NCI-H526 (cell line): Measurements from ENCODE around the gene CRAMP1.
A peak's percentile ranks its signal among the peaks of the same experiment; 100 is the strongest.

Experiments used
- DNase-seq, 2 experiments: peaks; one replicate each; lab custom pipeline; 2025; lab: John Stamatoyannopoulos, UW

The CRAMP1 gene

DNA sequence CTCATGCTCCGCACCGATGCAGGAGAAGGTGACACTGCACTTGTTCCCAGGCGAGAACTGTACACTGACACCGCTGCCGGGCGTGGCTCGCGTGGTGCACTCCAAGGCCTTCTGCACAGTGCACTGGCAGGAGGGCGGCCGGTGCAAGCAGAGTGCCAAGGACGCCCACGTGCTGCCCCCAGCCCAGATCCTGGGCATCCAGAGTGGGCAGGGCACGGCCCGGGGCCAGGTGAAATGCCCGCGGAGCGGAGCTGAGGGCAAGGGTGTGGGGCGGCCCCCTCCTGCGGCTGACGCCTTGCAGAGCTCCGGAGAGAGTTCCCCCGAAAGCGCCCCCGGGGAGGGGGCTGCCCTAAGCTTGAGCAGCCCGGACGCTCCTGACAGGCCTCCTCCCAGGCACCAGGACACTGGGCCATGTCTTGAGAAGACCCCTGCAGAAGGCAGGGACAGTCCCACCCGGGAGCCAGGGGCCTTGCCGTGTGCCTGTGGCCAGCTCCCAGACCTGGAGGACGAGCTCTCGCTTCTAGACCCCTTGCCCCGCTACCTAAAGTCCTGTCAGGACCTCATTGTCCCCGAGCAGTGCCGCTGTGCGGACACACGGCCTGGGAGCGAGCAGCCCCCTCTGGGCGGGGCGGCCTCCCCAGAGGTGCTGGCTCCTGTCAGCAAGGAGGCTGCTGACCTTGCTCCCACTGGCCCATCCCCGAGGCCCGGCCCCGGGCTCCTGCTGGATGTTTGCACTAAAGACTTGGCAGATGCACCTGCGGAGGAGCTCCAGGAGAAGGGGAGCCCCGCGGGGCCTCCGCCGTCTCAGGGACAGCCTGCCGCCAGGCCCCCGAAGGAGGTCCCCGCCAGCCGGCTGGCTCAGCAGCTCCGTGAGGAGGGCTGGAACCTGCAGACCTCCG is 44.0 kb downstream of the CRAMP1 start:
- DNase-seq = no peak

DNA sequence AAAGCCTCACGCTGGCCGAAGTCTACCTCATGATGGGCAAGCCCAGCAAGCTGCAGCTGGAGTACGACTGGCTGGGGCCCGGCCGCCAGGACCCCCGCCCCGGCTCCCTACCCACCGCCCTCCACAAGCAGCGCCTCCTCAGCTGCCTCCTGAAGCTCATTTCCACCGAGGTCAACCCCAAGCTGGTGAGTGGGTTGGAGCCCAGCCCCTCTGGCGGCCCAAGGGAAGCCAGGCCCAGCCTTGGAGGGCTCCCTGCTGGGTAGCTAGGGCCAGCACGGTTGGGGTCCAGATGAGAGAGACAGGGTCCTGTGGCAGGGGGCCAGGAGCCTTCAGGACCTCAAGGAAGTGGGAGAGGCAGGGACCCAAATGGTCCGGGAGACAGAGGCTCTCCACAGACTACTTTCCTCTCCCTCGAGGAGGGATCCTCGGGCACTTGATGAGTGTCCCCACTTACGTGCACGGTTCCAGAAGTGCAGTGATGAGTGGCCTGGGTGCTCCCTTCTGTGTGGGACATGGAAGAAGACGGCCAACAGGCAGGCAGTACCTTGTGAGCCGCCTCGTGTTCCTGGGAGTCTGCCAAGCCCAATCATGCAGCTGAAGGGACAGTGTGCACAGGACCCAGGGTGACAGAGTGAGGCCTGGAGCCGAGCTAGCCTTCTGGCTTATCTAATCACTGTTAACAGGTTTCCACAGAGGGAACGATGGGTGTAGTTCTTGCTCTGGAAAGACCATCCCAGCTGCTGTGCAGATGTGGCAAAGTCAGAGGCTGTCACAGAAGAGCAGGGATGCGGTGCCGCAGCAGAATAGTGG is 44.9 kb downstream of the CRAMP1 start:
- DNase-seq = no peak

DNA sequence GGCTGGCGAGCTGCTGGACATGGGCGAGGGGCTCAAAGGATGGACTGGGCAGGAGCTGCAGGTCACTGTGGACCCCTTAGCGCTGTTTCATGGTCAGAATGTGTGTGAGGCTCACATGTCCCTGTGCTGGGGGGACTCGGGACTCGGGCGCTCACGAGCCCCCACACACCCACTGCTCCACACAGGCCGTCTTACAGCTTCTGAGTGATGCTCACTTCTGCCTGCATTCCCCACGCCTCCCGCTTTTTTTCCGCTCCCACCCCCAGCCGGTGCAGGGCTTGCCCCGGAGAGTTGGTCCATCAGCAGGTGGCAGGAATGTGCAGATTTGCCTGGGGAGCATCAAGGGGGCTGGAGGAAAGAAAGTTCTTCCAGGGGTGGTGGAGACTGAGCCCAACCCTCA is 45.7 kb downstream of the CRAMP1 start:
- DNase-seq = no peak

DNA sequence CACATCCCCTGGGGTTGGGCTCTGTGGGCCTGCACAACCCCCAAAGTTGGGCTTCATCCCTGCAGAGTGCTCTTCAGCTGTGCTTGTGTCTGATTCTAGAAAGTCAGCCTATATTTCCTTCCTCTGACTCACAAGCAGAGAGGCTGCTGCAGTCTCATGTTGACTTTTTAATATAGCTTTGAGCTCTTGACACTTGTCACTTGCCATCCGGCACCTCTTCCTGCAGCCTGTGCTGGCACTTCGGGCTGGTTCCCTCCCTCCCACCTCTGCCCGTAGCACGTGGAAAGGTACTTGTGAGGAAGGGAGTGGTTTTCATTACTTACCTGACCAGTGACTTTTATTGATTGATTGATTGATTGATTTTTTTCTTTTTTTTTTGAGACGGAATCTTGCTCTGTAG is 46.9 kb downstream of the CRAMP1 start:
- DNase-seq = no peak

DNA sequence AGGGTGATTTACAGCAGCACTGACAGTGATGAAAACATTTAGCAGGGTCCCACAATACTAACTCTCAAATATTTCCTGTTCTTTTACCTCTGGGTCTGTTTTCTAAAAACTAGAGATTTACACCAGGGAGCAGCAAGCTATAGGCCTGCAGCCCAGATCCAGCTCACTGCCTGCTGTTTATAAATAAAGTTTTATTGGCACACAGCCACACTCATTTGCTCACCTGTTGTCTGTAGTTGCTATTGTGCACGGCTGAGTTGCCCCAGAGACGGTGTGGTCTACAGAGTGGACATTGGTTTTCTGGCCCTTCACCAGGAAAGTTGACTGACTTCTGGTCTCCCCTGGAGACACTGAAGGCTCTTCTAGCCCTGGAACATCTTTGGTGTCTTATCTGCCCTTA is 49.7 kb downstream of the CRAMP1 start:
- no peak for DNase-seq

DNA sequence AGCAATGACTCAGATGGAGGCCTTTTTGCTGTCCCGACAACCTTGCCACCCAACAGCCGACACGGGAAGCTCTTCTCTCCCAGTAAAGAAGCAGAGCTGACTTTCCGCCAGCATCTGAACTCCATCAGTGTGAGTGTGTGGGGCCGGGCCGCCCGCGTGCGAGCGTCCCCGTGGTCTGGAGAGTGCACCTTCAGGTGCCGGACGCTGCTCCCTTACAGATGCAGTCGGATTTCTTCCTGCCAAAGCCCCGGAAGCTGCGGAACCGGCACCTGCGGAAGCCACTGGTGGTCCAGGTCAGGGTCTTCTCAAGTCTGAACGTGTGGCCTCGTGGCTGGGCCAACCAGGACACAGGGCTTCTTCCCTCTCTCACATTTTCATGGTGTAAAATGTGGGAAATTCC is 50.4 kb downstream of the CRAMP1 start:
- no peak for DNase-seq

DNA sequence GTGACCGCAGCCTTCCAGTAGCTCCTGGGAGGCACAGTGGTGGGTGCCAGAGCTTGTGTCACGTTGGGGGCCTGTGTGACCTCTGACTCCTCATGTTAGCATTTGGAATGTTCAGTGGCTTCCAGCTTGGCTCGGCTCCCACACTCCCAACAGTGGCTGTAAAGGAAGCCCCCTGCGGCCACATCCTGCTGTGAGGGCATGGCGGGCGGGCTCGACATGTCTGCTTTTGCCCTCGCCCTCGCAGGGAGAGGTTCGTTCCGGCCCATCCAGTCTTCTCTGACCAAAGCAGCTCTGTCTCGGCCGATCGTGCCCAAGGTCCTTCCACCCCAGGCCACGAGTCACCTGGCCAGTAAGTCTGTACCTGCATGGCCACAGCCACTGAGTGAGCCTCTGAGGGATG is 53.7 kb downstream of the CRAMP1 start:
- DNase-seq = no peak

DNA sequence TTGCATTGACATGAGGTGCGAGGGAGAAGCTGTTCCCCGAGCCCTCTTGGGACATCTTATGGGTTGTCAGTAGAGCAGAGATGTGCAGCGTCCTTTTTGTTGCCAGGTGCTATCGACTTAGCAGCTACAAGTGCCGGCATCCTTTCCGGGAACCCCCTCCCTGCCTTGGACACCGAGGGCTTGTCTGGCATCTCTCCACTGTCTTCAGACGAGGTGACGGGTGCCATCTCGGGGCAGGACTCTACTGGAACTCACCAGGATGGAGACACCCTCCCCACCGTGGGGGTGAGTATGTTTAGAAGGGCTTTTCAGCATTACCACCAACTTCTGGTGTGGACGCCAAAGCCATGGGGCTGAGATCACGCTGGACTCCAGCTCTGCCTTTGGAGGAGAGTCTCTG is 54.2 kb downstream of the CRAMP1 start:
- DNase-seq = no peak

DNA sequence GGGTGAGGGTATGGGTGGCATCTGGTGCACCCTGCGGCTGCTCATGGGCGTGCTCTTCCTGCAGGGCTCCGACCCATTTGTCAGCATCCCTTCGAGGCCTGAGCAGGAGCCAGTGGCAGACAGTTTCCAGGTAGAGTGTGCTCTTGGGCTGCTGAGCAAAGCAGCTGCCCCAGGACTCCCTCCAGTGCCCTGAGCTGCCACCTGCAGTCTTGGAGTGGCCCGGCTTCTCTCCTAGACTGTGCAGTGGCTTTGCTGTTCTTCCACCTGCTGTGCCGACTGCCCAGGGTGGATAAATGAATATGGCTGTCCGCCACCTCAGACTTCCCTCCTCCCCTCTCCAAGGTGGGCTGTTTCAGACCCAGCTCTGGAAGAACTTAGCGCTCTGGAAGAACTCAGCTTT is 55.1 kb downstream of the CRAMP1 start:
- no peak for DNase-seq

DNA sequence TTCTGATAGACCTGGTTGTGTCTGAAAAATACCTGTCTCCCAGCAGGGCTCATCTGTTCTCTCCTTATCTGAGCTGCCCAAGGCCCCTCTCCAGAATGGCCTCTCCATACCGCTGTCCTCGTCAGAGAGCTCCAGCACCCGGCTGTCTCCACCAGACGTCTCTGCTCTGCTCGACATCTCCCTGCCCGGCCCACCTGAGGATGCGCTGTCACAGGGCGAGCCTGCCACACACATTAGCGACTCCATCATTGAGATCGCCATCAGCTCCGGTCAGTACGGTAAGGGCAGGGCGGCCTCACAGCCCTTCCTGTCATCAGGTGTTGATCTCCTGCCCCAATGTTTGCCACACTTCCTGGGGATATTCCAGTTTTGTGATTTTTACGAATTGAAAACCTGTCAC is 55.8 kb downstream of the CRAMP1 start:
- DNase-seq = no peak

DNA sequence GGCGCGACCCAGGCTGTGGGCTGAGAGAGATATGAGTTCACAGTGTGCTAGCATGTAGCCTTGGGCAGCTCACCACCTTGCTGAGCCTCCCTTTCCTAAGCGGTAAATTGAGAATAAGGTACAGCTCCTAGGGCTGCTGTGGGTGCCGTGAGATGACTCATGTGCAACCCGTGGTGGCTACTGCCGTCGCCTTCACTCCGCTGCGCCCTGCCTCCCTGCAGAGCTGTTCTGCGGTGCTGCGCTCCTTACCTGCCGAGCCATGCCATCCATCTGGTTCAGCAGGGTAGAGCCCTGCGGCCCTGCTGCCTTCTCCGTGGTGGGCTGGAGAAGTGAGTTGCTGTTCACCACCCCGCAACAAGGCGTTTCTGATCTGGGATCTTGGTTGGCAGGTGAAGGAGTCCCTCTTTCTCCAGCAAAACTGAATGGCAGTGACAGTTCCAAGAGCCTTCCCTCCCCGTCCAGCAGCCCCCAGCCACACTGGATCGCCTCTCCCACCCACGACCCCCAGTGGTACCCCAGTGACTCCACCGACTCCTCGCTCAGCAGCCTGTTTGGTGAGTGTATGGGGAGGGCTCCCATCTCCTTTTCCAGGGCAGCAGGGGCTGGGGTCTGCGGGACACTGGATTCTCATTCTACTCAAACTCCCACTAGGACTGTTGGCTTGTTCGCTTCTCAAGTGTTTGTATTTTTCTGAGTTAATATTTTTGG is 56.6 kb downstream of the CRAMP1 start:
- no peak for DNase-seq

DNA sequence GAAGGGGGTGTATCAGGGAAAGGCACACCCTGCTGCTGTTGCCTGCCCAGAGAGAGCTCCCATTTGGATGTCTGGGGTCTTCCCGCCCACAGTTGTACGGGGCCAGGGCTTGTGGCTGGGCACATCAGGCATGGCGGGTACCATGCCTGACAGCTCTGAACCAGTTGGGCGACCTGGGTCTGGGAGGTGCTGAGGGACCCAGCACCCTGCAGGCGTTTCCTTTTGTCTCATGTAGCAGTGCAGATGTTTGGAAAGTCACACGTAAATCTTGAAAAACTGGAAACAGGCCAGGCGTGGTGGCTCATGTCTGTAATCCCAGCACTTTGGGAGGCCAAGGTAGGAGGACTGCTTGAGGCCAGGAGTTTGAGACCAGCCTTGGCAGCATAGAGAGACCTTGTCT is 57.5 kb downstream of the CRAMP1 start:
- no peak for DNase-seq

DNA sequence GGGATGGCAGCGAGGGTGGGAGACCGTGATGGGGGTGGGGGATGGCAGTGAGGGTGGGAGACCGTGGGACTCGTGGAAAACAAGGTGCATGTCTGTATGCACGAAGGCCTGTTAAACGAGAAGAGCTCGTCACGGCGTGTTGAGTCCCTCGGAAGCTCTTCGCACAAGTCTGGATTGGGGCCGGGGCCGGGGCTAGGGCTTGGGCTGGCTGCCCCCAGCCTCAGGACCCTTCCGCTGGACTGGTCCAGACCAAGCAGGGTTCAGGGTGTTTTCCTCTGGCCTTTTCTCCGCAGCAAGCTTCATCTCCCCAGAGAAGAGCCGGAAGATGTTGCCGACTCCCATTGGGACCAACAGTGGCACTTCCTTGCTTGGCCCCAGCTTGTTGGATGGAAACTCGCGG is 58.2 kb downstream of the CRAMP1 start:
- DNase-seq = no peak

DNA sequence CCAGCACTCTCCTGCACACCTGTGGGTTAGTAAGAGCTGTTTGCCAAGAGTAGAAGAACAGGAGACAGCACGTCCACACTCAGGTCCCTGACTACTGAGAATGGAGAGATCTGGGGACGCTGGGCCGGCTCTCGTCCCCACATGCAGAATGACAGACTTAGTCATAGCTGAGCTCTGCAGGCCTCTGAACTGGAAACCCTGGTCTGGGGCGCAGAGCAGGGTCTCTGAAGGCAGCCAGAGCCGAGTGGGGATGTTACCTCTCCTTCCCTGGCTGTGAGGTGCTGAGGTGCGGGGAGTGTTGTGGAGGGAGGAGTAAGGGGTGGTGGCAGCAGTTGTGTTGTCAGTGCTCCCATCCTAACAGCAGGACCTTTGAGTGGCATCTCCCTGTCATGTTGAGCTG is 58.7 kb downstream of the CRAMP1 start:
- DNase-seq = no peak

DNA sequence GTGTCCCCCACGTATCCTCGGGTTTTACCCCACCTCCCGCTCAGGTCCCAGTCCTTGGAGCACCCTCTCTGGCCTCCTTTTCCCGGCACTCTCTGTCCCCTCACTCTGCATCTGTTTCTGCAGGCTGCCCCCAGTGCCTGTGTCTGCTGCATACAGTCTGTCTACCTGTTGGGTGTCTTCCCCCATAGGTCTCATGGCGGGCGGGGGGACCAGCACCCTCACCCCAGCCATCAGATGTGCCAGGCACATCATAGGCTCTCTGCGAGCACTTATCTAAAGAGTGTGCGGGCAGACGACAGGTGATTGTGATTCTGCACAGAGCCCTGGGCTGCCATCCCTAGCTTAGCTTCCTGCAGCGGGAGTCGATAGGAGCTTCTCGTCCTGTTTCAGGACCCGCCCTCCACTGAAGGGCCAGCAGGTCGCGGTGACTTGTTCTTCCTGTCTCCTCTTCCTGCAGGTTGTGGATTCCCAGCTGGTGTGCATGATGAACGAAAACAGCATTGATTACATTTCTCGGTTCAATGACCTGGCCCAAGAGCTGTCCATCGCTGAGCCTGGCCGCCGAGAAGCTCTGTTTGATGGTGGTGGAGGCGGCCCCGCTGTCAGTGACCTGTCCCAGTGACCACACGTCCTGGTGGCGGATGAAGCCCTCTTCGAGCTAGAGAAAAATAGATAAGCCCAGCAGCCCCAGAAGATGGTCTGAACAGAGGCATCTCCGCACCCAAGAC is 61.4 kb downstream of the CRAMP1 start:
- DNase-seq = no peak

DNA sequence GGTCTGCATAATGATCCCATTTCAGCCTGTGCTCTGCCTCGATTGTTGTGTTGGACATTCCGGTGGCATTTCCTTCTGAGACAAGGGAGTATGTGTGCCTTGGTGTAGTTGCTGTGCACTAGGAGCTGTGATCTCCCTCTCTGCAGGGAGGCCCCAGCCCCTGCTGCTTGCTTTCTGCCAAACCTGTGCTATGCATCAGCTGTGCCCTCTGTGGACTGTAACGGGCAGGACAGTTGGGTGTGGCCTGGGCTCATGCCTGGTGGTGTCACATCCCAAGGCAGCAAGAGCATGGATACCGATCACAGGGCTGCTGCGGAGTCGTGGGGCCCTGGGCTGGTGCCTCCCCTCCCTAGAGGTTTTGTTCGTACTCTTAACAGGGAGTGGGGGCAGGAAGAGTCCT is 62.1 kb downstream of the CRAMP1 start:
- DNase-seq = no peak

DNA sequence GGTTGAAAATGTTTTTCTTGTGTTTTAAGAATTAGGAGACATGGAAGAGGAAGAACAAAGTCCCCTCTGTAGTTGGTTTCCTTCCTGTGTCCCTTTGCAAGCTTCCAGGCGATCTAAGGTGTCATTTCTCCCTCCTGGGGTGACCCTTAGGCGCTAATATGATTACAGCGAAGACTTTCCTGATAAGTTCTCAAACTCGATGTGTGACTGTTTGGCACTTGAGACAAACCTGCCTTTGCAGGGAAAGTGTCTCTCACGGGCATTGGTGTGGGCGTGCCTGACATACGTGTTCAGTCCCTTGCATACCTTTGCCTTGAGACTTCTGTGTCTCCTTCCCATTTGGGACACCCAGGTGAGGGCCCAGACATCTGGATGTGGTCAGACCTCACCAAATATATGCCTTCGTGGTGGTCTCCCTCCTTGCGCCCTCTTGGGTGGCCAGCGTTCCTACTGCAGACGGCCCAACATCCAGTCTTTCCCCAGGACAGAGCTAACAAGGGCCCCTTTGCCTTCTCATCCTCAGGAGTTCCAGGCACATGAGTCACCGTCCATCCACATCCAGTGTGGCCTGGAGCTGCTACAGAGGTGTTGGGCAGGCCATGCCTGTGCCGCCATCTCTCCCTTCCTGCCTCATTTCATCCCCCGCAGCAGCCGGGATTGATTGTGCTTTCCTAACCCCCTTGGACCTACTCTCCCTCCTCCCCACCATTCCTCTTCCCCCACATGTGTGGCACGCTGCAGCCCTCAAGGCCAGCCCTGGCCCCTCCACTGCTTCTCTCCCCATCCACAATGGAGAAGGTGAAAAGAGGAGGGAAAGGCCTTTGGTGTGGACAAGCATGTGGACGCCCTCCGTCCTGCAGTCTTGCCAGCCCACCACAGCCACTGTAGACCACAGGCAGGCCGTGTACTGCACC is 62.8 kb downstream of the CRAMP1 start:
- DNase-seq = no peak

DNA sequence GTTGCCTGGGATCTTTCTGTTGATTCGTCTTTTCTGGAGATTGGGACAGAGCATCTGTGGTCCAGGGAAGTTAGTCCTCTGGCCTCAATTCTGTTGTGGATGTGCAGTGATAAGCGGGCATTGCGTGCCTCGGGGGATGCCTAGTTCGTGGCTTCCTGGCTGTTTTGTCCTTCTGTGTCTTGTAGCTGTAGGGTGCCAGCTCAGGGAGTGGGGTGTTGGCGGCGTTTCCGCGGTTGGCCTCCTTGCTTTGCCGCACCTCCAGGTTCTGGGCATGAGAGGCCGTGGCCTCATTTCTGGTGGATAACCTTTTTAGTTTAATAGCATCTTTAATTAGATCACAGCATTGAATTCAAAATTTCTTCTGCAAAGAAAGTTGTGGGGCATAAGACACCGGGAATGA is 64.5 kb downstream of the CRAMP1 start:
- DNase-seq = no peak

DNA sequence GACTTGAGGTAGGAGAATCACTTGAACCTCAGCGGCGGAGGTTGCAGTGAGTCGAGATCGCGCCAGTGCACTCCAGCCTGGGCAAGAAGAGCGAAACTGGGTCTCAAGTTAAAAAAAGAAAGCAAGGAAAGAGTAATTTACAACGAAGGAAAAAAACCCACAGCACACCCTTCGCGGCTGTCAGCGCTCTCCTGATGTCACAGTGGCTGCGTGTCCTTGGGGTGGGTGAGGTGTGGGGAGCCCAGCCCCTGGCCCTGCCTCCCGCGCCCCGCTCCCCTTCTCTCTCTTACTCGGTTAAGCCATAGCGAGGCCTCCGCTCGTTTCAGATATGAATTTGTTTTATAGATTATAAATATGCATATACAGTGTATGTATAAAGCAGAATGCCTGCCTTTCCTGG is 65.2 kb downstream of the CRAMP1 start:
- no peak for DNase-seq

DNA sequence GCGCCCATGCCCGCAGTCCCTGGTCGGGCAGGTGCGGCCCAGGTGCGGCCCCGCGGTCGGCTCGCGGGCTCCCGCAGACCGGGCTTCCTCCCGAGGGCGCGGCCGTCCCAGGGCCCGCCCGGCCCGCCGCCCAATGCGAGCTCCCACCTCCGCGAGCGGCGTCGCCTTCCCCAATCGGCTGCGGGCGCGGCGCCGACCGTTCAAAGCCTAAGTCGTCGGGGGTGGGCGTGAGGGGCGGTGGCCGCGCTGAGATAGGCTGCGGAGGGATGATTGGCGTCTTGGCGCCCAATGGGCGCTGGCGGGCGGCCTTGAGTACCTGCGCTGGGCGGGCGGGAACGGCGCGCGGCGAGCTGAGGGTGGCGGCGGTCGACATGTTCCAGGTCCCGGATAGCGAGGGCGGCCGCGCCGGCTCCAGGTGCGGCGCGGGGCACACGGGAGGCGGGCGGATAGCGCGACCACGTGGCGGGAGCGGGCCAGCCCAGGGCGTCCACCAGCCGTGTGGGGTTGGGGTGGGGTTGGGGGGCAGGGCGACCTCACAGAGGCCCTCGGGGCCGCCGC is 65.9 kb downstream of the CRAMP1 start, which contains the start of gene JPT2:
Gene JPT2, plus strand, starts transcription at position 338 of the 558 bp plus-strand sequence. Its CDS starts 34 bp downstream, at position 372.
- DNase-seq = peak; percentile 87 to 98
